Ishikawa (cell line): ENCODE results near the gene ARID3A.

ENCODE experiments used
- CEBPB ChIP-seq: IDR thresholded peaks from 2 replicates; pipeline ENCODE4 v1.6.1; 2012
- CREB1 ChIP-seq: IDR thresholded peaks from 2 replicates; pipeline ENCODE4 v1.6.1; 2012; ENCODE audit warnings: low read depth
- EGR1 ChIP-seq: IDR thresholded peaks from 2 replicates; pipeline ENCODE4 v1.6.1; 2012
- EP300 ChIP-seq: IDR thresholded peaks from 2 replicates; pipeline ENCODE4 v1.6.1; 2012; ENCODE audit warnings: borderline replicate concordance
- FOXM1 ChIP-seq: IDR thresholded peaks from 2 replicates; pipeline ENCODE4 v1.6.1; 2012; ENCODE audit warnings: low read depth, borderline replicate concordance
- MAX ChIP-seq: IDR thresholded peaks from 2 replicates; pipeline ENCODE4 v1.6.1; 2012
- NFIC ChIP-seq: IDR thresholded peaks from 2 replicates; pipeline ENCODE4 v1.6.1; 2012
- RAD21 ChIP-seq: IDR thresholded peaks from 2 replicates; pipeline ENCODE4 v1.6.1; 2012; ENCODE audit warnings: low read depth
- TAF1 ChIP-seq: IDR thresholded peaks from 2 replicates; pipeline ENCODE4 v1.6.1; 2012; ENCODE audit warnings: low read depth, mild to moderate bottlenecking
- TCF12 ChIP-seq: IDR thresholded peaks from 2 replicates; pipeline ENCODE4 v1.6.1; 2012; ENCODE audit warnings: low read depth
- TEAD4 ChIP-seq: IDR thresholded peaks from 2 replicates; pipeline ENCODE4 v1.6.1; 2012
- YY1 ChIP-seq: IDR thresholded peaks from 2 replicates; pipeline ENCODE4 v1.6.1; 2012; ENCODE audit warnings: low read depth
- ZBTB7A ChIP-seq: IDR thresholded peaks from 2 replicates; pipeline ENCODE4 v1.6.1; 2012; ENCODE audit warnings: low read depth
- TF ChIP-seq, protein P1 (sequence below): IDR thresholded peaks from 2 replicates; pipeline ENCODE4 v1.6.1; 2012; ENCODE audit warnings: low read depth, mild to moderate bottlenecking
- TF ChIP-seq, protein P2 (sequence below): IDR thresholded peaks from 2 replicates; pipeline ENCODE4 v1.6.1; 2012

The ARID3A gene

DNA sequence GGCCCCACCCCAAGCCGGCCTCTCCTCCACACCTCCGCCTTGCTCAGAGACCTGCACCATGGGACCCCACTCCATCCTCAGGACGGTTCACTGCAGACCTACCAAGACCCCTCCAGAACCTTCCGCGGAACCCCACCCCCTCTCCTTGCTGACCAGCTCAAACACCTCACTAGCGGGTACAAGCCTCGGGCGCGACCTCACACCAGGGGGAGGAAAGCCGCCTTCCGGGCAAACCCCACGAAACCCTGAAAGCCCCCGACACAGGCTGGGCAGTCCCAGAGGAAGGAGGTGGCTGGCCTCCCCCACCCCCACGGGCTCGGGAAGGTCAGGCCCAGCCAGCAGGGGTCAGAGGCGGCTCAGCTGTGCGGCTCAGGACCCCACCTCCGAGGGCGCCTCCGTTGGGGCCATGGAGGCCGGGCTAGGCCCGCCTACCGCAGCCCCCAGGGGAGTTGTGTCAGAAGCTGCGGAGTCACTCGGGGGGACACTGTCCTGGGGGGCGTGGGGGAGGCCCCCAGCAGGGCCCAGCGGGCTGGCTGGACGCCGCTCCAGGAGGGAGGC is 84.2 kb downstream of the ARID3A start:
- TF ChIP-seq, protein P1, sequence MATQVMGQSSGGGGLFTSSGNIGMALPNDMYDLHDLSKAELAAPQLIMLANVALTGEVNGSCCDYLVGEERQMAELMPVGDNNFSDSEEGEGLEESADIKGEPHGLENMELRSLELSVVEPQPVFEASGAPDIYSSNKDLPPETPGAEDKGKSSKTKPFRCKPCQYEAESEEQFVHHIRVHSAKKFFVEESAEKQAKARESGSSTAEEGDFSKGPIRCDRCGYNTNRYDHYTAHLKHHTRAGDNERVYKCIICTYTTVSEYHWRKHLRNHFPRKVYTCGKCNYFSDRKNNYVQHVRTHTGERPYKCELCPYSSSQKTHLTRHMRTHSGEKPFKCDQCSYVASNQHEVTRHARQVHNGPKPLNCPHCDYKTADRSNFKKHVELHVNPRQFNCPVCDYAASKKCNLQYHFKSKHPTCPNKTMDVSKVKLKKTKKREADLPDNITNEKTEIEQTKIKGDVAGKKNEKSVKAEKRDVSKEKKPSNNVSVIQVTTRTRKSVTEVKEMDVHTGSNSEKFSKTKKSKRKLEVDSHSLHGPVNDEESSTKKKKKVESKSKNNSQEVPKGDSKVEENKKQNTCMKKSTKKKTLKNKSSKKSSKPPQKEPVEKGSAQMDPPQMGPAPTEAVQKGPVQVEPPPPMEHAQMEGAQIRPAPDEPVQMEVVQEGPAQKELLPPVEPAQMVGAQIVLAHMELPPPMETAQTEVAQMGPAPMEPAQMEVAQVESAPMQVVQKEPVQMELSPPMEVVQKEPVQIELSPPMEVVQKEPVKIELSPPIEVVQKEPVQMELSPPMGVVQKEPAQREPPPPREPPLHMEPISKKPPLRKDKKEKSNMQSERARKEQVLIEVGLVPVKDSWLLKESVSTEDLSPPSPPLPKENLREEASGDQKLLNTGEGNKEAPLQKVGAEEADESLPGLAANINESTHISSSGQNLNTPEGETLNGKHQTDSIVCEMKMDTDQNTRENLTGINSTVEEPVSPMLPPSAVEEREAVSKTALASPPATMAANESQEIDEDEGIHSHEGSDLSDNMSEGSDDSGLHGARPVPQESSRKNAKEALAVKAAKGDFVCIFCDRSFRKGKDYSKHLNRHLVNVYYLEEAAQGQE, result no peak
- TF ChIP-seq ZBTB7A, result peak; percentile 64; the same call in 1 of the 2 replicates

DNA sequence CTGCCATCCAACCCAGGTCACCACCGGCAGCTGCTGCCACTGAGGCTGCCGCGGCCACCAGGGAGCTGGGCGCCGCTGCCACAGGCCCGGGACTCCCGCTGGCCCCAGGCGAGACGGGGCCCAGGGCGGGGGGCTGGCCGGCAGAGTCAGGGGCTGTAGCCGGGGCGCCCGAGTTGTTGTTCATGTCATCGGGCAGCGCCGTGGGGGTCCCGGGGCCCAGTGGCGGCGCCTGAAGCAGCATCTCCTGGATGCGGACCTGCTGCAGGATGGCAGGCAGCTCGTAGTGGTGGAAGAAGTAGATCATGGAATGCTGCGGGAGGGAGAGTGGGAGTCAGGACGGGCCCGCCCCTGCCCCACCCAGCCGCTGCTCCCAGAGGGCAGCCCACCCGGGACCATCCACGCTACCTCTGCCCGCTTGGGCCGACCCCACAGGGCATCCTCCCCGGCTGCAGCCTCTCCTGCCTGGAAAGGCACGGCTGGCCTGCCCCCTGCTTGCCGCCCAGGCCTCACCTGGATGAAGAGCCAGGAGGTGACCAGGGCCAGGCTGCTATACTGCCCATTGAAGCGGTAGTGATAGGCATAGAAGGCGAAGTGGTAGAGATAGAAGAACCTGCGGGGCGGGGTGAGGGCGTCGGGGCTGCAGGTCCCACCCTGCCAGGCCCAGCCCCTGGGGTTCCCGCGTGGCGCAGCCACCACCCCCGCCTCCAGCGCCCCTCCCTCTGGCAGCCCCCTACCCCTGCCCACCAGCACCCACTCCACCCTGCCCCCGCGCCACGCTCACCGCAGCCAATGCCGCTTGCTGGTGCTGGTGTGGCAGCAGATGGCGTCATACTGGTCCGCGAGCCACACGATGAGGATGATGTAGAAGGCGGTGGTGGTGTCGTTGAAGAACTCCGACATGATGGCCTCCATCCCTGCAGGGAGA is 85.0 kb downstream of the ARID3A start:
- TF ChIP-seq TAF1 (no peak), MAX (no peak), CREB1 (no peak), RAD21 (no peak), CEBPB (no peak), TEAD4 (no peak), ZBTB7A (no peak), FOXM1 (no peak), EP300 (no peak), TCF12 (no peak), EGR1 (no peak), NFIC (no peak), YY1 (no peak)
- TF ChIP-seq, protein P1, result no peak
- TF ChIP-seq, protein P2, sequence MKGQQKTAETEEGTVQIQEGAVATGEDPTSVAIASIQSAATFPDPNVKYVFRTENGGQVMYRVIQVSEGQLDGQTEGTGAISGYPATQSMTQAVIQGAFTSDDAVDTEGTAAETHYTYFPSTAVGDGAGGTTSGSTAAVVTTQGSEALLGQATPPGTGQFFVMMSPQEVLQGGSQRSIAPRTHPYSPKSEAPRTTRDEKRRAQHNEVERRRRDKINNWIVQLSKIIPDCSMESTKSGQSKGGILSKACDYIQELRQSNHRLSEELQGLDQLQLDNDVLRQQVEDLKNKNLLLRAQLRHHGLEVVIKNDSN, result no peak

DNA sequence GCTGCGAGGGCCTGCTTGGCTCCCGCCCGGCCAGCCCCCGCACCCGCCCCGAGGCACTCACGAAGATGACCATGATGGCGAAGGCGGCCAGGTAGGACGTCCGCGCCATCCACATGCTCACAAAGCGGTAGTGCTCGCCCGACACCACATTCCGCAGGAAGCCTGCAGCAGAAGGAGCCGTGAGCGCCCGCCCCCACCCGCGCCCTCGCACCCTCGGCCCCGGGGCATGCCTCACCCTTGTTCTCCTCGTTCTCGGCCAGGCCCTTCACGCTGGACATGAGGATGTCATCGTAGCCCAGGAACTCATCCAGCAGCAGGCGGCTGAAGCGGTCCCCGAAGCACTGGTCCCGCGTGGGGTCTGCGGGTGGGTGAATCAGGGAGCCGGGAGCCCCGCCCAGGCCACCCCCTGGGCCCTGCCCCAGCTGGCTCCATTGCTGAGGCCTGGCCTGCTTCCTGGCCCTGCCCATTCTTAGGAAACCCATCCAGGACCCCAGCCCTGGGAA is 86.0 kb downstream of the ARID3A start:
- TF ChIP-seq YY1 (no peak), EP300 (no peak), EGR1 (no peak), TCF12 (no peak), ZBTB7A (no peak)

DNA sequence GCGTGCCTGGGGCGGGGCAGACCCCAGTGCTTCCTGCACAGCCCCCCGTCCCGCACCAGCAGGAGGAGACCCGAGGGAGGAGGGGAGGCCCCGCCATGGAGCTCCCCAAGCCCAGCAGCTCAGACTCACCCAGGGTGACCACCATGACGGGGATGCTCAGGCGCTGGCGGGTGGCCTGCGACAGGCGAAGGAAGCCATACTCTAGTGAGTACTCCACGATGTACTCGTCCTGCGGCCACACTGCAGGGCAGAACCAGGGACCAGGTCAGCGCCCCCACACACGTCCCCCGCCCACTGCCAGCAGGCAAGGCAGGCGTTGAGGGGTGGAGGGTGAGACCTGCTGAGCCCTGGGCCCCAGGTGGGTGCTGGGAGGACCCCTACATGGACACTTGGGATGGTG is 86.5 kb downstream of the ARID3A start:
- TF ChIP-seq MAX, result no peak
- no peak for TF ChIP-seq YY1
- TF ChIP-seq CREB1, result no peak
- TF ChIP-seq TEAD4, result no peak
- TF ChIP-seq EP300, result no peak
- no peak for TF ChIP-seq CEBPB

- no peak for TF ChIP-seq YY1
- no peak for TF ChIP-seq ZBTB7A
- TF ChIP-seq, protein P2, result no peak
- TF ChIP-seq CREB1, result no peak
- TF ChIP-seq CEBPB, result no peak
- TF ChIP-seq RAD21, result no peak
- TF ChIP-seq TEAD4, result no peak
- no peak for TF ChIP-seq TCF12
These were observed 87.4 kb downstream of the ARID3A start for GRCh38 chr19:1013218-1013617.
